Stimulated activated CD4-positive, alpha-beta T cell treated with anti-CD3 and anti-CD28 coated beads, Interleukin-2, amount 100 ng/mL, for 4 hours (primary cell): ENCODE results near the gene RANBP1.
"Not testable (repeated sequence)": the region's sequence is repeated elsewhere in the genome, so short reads cannot be mapped to it uniquely, and the experiment has no call there.

Experiments
- DNase-seq: peaks from one replicate; pipeline ENCODE4 v3.0.0-alpha.2; 2020; ENCODE audit warnings: low read depth

RANBP1 gene

DNA sequence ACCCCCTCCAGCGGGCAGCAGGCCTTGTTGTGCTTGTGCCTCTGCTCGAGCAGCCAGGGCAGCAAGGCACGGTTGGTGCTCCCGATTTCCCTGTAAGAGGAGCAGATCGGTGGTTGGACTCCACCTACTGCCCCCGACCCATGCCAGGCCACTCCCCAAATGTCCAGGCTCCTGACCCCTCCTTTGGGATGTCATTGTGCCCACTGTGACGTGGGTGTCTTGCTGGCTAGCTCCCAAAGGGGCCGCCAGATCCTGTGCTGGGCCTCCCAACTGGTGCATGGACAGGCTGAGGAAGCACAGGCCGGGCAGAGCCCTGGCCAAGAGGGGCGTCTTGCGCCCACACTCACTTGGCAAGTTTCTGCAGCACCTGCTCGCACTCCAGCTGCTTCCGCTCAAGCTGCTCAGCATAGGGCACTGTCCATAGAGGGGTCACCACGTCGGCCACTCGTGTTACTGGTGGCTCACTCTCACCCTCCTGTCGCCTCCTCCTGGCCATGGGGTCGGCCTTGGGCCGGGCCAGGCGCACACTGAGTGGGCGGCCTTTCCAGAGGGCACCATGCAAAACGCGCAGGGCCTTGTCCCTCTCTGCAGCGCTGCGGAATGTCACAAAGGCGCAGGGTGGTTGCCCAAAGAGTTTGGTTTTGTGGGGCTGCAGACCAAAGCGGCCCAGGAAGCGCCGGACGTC is at the start of gene RANBP1:
Gene RANBP1 (plus strand): TSS at position 414 of the 685 bp plus-strand sequence. CDS start 81 bp downstream, at position 495.
- no peak for DNase-seq

DNA sequence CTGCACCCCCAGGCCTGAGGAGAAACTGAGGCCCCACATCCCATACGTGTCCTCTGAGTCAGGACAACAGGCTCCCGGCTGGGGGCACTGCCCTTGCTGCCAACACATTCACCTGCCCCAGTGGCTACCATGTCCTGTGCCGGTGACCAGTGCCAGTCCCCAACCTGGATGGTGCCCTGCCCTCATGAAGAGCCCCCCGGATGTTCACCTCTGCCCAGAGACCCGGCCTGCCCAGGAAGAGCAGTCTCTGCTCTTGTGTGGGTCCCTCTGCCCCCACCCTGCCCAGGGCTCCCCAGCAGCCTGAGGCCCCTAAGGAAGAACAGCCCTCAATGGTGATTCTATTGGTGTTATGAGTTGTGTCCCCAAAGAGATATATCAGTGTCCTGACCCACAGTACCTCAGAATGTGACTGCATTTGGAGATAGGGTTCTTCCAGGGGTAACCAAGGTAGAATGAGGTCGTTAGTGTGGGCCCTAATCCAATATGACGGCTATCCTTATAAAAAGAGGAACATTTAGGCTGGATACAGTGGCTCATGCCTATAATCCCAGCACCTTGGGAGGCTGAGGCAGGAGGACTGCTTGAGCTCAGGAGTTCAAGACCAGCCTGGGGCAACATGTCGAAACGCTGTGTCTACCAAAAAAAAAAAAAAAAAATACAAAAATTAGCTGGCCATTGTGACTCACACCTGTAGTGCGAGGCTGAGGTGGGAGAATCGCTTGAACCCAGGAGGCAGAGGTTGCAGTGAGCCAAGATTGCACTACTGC is 49.1 kb upstream of the RANBP1 start:
- DNase-seq: no peak

DNA sequence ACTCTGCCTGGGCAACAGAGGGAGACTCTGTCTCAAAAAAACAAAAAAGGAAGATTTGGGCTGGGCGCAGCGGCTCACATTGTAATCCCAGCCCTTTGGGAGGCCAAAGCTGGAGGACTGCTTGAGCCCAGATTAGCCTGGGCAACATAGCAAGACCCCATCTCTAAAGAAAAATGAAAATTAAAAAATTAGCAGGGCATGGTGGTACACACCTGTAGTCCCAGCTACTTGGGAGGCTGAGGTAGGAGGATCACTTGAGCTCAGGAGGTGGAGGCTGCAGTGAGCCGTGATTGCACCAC is 48.6 kb upstream of the RANBP1 start:
- DNase-seq: not testable (repeated sequence)

DNA sequence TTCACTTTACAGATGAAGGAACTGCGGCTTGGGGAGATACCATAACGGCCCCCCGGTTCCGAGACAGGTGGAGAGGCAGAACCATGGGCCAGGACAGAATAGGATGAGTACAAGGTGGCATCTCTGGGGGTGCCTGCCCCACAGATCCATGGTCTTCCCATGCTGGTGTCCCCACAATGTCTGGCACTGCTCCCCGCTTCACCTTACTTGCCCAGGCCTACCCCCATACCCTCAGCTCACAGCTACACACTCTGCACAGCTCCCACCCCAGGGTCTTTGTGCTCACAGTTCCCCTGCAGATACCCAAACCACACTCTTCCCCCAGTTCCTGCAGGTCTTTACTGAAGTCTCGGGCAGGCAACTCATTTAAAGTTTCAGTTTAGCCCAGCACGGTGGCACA is 47.3 kb upstream of the RANBP1 start:
- DNase-seq: no peak

DNA sequence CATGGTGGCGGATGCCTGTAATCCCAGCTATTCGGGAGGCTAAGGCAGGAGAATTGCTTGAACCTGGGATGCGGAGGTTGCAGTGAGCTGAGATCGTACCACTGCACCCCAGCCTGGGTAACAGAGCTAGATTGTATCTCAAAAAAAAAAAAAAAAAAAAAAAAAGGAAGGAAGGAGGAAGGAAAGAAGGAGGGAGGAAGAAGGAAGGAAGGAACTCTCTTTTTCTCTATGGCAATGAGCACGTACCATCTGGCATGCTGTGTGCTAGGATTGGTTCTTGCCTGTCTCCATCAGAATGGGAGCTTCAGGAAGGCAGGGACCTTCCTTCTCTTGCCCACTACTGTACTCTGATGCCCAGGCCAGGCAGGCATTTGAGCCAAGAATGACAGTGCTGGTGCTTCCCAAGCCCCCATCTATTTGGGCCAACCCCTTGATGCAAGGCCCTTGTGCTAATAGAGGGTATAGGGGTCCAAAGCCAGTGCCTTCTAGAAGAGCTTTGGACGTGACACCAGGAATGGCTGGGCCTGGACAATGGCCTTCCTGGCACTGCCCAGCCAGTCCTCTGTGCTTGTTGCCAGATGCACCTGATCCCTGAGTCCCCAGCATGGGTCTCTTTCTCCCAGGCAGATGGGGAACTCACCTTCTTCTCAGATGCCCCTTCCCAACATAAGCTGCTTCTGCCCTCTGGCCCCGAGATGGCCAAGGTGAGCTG is 46.4 kb upstream of the RANBP1 start:
- DNase-seq: no peak

DNA sequence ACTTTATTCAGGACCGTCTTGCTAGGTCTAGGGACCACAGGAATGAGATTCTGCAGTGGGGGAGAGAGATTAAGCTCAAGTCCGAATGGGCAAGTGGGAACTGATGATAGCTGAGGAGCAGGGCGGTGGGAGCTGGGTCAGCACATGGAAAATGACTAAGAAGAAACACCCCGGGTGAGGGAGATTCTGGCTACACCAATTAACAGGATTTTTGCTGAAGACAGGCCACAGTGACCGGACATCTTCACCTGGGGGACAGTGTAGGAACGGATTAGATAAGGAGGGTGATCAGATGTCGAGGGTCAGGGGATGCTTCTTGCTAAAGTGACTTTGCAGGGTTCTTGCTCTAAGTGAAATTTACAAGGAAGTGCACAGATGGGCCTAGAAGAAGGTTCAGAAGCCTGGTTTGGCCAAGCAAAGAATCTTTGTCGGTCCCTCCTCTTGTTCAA is 44.4 kb upstream of the RANBP1 start:
- no peak for DNase-seq

DNA sequence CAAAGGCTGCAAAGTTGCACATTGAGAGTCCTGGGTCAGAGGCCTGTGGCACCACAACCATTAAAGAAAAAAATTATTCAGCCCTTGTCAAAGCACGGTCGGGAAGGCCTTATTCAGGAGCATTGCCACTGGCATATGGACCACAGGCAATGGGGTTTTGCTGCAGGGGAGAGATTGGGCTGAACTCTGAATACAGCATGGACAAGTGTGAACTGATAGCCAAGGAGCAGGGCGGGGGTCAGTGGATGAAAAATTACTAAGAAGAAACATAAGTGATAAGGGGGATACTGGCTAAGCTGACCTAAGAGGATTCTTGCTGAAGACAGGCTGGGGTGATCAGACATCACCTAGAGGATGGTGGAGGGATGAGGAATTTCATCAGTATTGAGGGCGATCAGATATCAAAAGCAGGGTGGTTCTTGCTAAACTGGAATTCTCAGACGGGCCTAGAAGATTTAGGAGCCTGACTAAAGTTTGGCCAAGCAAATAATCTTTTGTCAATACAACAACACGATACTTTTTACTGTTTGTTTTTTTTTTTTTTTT is 39.2 kb upstream of the RANBP1 start:
- no peak for DNase-seq

DNA sequence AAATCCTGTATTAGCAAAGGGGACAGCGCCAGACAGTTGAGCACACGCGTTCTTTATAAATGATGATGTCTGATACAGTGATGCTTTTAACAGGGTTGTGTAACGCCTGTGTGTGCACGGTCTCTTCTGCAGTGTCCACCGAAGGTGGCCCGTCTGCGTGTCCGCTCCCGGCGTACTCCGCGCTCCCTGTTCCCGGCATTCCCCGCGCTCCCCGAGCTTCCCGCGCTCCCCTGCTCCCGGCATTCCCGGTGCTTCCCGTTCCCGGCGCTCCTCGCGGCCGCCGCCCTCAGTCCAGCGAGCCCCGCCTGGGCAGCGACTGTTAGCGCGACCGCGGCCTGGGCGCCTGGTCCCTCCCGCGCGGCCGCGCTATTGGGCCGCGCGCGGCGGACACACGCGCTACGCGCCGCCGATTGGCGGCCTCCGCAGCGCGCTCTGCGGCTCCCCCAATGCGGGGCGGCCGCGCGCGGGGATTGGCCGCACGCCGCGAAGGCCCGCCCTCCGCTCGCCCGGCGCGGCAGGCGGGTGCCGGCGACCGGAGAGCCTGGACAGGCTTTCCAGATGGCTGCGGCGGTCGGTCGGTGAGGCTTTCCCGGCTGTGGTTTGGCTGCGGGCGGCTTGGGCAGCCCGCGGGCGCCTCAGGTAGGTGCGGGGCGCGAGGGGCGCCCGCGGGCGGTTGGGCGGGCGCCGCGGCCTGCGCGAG is 36.0 kb upstream of the RANBP1 start, which contains the start of gene DGCR8:
Gene DGCR8 (plus strand): TSS at position 497 of the 700 bp plus-strand sequence. CDS start 5,723 bp downstream, outside the sequence.
- DNase-seq: peak; percentile 49

DNA sequence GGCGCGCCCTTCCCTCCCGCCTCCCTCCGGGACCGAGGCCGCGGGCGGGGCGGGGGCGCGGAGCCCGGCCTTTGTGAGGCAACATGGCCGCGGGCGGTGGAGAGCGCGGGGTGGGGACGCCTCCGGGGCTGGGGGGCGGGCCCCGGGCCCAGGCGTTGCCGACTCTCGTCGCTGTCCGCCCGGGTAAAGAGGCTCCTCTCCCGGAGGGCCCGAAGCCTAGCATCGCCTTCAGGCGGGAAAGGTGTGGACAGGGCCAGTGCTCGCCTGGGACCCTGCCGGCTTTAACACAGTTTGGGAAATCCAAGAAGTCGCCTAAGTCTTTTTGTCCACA is 35.5 kb upstream of the RANBP1 start:
- DNase-seq: peak; percentile 66

DNA sequence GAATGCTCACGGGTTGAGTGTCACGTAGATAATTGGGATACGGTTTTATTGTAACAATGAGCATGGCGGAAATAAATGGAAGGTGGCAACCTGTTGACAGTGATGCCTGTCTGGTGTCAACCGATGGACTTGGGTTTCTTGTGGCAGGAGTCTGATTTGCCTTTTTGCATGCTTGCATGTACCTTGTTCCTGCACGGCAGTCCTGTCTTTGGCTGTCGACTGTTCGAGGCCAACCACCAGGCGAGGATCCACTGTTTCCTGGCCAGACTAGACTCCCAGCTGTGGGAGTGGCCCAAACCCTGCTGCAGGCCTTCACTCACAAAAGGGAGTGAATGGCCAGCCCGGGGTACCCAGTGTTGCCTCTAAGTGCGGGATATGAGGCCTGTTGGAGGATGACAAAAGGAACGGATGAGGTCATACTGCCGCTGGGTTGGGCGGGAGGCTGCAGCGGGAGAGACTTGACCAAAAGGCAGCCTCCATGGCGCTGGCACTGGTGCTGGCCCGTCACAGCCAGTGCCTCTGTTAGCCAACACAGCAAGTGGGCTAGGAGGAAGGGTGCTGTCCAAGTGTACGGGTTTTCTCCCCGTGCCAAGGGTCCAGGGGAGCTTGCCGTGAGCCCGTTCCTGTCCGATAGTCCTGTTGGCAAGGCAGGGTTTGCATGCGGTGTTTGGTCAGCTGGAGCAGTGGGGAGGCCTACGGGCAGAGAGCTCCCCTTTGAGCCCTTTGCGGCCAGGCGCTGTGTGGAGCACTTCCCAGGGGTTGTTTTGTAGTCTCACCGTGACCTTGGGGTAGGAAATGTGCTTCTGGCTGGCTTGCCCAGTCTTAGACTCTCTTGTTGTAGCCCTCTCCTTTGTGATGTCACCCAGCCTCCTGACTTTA is 34.9 kb upstream of the RANBP1 start:
- DNase-seq: no peak

DNA sequence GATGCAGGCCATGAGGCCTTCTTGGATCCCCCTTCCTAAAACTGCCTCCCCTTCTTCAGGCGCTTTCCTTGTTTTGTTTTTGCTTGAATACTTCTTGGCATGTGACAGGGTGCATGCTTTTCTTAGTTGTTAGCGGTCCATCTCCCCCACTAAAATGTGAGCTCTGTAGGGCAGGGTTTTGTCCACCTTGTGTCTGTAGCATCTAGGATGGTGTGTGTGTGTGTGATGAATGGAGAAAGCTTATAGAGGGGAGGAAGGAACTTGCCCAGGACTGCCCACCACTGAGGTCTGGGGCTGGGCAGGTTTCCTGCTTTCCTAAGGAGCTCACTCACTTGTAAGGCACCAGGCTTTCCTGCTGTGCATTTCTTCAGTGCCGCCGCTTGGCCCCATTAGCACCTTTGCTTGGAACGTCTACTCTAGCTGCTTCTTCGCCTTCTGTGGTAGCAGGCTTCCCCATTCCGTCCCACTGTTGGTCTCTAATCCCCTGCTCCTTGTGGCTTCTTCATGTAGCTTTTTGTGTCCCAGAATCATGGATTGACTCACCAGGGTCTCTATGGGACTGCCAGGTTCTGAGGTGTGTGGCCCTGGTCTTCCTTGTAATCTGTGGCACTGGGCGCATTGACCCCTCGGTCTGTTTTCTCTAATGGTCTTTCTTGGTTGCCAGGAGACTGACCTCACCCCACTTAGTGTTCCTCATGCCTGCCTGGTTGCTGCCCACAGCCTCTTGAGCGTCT is 32.6 kb upstream of the RANBP1 start:
- no peak for DNase-seq

DNA sequence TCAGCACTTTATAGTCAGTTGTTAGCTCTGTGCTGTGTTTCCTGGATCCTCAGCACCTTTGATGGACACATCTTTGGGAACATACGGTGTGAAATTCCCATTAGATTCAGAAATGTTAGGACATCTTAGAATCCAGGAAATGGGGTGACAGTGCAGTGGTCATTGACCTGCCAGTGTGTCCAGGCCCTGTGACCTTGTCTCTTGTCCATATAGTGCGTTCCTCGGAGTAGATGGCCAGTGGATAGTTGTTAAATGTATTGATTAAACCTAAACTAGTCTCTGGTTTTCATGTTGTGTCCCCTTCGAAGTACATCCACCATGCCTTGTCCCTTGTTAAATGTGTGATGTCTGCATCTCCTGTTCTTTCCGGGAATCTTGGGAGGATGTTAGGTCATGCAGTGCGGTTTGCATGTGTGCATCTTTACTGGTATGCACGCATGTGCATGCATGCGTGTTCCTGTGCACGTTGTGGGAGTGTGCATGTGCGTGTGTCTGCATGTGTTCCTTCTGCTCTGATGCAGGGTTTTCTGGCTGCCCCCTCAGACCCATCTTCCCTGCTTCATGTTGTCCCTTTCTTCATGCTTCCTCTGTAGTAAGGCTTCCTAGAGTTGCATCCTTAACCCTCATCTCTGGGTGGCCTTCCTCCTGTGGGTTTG is 31.9 kb upstream of the RANBP1 start:
- DNase-seq: no peak

DNA sequence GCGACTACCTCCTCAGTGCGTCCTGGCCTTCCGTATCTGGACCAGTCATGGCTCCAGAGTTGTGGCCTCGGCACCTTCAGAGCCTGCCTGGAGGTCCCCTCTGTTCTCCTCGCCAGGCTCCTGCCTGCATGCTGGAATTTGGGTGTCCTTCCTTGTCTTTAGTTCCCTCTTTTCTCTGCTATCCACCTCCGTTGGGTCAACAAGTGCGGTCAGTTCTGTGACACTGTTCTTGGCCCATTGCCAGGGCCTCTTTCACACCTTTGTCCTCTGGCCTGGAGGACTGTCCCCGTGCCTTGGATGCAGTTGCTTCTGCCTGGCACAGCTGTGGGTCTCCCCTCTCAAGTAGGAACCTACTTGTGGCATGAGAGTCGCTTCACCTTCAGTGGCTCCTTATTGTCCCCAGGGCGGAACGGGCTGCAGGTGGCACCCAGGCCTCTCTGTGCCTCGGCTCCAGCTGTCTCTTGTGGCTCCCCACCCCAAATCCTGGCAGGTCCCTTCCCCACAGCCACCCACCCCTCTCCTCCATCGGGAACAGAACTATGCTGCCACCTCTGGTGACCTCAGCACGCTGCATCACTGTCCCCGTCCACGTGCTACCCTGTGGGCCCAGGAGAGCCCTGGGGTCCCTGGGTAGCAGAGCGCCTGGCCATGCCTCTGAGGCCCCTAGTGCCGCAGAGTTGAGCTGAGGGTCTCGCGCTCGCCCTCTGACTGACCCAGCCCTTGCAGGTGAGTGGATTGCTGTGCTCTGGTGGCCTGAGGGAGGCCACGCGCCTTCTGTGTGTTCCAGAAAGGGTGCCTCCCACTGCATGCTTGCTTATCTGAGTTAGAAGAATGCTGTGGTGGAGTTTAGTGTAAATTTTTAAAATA is 31.1 kb upstream of the RANBP1 start:
- no peak for DNase-seq

DNA sequence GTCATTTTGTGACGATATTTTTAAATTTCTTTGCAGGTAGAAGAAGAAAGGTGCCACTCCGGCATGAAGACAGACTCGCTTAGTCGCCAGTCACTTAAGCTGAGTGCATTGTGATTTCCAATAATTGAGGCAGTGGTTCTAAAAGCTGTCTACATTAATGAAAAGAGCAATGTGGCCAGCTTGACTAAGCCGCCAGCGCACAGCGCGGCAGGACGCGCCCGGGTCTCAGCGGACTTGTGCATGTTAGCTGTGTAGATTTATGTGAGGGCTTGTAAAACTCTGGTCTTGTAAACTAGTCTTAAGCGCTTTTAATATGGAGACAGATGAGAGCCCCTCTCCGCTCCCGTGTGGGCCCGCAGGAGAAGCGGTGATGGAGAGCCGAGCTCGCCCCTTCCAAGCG is 30.3 kb upstream of the RANBP1 start:
- DNase-seq: no peak

DNA sequence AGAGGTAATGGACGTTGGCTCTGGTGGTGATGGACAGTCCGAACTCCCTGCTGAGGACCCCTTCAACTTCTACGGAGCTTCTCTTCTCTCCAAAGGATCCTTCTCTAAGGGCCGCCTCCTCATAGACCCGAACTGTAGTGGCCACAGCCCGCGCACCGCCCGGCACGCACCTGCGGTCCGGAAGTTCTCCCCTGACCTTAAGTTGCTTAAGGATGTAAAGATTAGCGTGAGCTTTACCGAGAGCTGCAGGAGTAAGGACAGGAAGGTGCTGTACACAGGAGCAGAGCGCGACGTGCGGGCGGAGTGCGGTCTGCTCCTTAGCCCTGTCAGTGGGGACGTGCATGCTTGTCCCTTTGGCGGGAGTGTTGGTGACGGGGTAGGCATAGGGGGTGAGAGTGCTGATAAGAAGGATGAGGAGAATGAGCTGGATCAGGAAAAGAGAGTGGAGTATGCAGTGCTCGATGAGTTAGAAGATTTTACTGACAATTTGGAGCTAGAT is 29.8 kb upstream of the RANBP1 start:
- no peak for DNase-seq

DNA sequence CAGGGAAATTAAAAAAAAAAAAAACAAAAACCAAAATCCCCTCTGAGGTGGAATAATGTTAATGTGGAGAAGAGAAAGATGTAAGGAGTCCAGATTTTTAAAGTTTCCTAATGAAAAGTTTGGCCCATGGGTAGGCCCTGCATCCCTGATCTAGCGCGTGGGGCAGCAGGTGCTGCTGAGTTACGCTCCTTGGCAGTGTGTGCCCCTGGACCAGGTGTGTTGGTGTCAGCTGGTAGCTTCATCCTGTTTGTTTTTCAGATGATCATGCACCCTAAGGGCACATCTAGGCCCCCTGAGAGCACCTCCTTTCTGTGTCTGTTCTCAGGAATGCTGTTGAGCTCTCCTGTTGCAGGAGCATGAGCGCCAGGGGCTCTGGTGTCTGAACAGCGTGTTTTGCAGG is 29.1 kb upstream of the RANBP1 start:
- DNase-seq: no peak

DNA sequence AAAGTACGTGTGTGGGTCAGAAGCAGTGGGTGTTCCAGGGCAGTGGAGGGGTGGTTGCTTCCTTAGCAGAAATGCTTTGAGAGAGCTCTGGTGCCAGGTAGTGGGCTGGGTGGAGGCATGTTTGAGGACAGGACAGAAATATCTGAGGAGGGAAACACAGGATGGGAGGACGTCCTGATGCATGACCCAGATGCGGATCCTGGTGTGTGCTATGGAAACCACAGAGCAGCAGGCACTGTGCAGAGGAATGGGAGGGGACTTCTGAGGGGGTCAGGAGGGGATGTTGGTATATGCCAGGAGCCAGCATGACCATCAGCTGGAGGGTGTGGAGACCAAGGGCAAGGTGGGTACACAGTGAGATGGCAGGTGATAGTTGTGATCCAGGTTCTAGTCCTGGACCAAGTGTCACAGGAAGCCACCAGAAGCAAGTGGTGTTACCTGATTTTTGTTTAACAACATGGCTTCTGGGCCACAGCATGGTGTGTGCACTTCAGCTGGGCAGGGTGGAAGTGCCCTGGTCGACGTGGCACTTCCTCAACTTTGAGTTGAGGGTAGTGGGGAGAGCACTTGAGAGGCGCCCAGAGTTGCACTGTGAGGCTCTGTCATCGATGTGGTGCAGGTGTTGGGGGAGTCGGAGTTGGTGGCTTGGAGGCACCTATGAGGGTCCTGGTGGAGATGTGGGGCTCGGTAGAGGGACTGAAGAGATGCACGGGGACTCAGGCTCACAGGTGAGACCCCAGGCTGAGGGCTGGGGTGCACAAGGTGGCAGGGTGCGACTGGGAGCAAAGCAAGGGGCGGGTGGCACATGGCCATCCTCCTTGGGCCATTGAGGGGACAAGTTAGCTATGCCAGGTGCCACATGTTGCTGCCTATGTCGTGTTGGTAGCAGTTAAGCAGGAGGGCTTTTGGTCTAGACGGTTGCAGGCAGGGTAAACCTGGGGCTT is 28.3 kb upstream of the RANBP1 start:
- no peak for DNase-seq

DNA sequence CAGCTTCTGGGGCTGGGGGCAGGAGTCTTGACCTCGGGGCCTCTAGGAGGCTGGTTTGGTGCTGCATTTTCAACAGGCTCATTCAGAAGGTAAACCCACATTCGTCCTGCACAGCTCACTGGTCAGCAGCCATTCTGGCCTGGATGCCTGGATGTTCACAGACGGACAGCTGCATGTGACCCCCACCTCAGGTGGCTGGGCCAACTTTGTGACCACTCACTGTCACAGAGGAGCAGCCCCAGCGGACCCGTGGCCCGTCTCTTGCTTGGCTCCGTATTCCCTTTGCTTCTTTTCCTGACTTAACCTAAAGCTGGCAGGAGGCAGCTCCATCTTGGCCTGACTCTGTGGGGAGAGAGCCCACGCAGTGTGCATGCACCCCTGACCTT is 27.6 kb upstream of the RANBP1 start:
- DNase-seq: no peak
